Measurements from ENCODE around the gene FAM209A.
A peak's percentile ranks its signal among the peaks of the same experiment; 100 is the strongest.
"Not testable (repeated sequence)": the region's sequence is repeated elsewhere in the genome, so short reads cannot be mapped to it uniquely, and the experiment has no call there.

The FAM209A gene

DNA sequence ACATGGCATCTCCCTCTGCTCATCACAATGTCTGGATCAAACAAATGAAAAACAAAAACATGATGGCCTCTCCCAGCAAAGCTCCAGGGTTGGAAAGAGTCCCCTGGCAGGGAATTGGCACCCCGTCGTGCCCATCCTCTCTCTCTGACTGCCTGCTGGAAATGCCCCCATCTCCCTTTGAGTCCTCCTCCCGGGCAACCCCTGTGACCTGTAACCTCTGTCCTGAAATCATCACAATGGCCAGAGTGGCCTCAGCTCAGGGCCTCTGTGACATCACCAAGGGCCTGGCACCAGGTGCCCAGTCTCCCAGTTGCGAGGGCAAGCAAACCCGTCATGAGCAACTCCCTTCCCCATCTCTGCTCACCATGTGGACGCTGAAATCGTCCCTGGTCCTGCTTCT is at the start of gene FAM209A:
TSS of gene FAM209A (plus strand) at position 301 of the 400 bp plus-strand sequence. CDS start at position 366, 65 bp downstream.
- DNase-seq = not testable (repeated sequence)

GRCh38 chr20:56483970-56484369 is 40.6 kb upstream of the FAM209A start:
- no peak for DNase-seq

GRCh38 chr20:56487216-56487615 is 37.3 kb upstream of the FAM209A start:
- DNase-seq = no peak

GRCh38 chr20:56488566-56488965 is 36.0 kb upstream of the FAM209A start:
- DNase-seq = no peak

- DNase-seq = no peak
Observed at GRCh38 chr20:56501116-56501515, 23.4 kb upstream of the FAM209A start.

GRCh38 chr20:56503916-56504315 is 20.6 kb upstream of the FAM209A start:
- no peak for DNase-seq

GRCh38 chr20:56504373-56505005 is 20.1 kb upstream of the FAM209A start:
- DNase-seq = peak; percentile 25

DNA sequence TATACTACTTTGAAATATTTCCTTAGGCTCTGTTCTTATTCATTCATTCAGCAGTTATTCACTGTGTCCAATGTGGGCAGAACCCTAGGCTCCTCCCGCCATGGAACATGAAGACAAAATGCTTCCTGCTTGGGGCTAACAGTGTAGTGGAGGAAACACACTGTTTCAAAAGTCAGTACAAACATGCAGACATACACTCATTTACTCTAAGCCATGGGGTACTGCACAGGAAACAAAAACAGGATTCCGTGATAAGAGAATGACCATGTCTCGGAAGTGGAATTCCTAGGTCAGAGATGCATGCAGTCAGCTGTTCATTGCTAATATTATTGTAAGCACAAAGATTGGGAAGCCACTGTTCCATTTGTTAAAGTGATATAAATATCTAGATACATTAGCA is 18.4 kb upstream of the FAM209A start:
- no peak for DNase-seq

- no peak for DNase-seq
Observed at GRCh38 chr20:56511926-56512325, 12.6 kb upstream of the FAM209A start.

DNA sequence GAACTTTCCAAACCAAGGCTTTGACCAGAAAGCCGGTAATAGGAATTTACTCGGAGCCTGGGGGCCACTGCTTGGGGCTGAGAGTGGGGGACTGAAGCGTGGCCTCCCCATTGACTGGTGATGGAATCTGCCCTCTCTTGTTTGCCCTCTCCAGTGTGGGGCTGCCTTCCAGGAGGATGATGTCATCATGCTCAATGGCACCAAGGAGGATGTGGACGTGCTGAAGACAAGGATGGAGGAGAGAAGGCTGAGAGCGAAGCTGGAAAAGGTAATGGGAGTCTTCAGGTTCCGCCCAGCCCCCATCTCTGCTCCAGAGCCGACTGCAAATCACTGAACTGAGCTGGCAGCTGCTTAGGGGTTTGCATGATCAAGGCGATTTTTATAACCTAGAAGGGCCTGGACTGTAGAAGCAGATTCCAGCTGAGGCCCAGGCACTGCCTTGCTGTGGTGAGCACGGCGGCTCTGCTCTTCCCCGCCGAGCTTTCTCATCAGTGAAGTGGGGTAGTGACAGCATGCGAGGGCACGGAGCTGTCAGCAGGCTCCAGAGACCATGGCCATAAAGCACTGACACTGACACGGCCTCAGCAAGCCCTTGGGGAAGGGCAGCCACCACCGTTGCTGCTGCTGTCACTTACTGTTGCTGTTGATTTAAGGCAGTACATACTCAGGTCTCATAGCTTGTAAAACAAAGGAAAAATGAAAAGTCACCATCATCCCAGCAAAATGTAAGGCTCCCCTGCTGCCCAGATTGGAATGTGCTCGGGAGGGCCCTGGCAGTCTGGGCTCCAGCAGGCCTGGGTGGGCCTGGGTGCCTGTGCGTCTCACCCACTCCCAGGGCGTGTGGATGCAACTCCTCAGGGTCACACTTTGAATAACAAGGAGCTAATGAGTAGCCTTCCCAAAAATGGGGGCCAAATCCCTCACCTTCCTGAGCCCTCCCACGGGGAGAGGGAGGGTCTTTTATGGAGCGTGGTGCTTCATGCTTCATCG is 11.1 kb upstream of the FAM209A start:
- no peak for DNase-seq

DNA sequence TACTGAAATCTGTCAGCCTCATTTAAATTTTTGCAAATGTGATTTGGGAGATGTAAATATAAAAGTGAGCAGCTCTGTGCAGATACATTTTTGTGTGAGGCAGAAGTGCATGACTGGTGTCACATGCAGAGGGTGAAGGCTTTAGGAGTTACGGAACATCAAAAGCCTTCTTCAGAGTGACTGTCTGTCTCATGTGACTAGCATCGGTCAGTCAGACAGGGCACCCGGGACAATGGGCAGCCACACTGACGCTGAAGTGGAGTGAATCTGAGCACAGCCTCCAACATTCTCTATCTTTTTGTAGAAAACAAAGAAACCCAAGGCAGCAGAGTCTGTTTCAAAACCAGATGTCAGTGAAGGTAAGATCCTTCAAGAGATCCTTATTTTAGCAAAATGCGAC is 7.9 kb upstream of the FAM209A start:
- no peak for DNase-seq

DNA sequence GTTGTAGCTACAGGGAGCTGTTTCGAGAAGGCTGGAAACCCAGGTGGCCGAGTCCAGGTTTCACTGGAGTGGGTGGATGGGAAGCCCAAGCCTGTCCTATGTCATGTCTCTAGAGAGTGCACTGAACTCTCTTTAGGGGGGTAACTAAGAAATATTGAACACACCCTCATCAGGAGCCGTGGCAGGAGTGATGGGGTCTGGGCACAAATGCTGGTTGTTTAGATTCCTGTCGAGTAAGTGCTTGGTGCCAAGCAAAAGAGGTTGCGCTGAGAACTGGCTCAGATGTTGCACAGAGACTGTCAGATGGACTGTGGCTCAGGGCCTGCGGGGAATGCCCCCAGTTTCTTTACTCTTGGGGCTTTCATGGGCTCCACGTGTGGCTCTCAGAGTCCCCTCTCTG is 7.3 kb upstream of the FAM209A start:
- no peak for DNase-seq

DNA sequence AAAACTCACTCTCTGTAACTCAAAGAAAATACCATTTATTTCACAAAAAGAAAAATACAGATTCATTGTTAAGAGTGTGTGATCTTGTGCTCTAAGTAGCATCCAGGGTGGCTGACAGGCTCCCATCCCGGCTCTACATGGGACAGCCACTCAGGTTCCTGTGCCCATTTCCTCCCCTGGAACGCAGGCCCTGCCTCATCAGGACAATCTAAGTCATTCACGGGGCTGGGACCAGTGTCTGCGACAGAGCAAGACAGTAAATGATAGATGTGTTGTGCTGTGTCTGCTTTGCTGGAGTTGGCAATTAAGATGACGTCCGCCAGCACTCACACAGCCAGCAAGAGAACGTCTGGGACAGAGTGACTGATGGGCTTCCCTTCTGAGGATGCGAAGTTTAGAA is 6.9 kb upstream of the FAM209A start:
- no peak for DNase-seq

DNA sequence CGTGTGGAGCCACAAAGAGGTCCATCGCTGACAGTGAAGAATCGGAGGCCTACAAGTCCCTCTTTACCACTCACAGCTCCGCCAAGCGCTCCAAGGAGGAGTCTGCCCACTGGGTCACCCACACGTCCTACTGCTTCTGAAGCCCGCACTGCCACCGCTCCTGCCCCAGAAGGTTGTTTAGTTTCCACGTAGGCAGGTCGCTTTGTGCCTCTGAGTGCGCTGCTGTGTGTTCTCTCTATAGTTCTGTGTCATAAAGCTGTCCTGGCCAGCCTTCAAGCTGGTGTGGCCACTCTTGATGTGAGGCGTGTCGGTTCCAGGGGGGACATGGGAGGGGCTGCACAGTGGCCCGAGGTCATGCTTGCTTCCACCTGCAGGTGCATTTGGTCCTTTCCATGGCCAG is 6.4 kb upstream of the FAM209A start:
- DNase-seq = no peak

GRCh38 chr20:56518721-56519398 is 5.7 kb upstream of the FAM209A start:
- no peak for DNase-seq

- no peak for DNase-seq
Observed at GRCh38 chr20:56519551-56519950, 5.0 kb upstream of the FAM209A start.

DNA sequence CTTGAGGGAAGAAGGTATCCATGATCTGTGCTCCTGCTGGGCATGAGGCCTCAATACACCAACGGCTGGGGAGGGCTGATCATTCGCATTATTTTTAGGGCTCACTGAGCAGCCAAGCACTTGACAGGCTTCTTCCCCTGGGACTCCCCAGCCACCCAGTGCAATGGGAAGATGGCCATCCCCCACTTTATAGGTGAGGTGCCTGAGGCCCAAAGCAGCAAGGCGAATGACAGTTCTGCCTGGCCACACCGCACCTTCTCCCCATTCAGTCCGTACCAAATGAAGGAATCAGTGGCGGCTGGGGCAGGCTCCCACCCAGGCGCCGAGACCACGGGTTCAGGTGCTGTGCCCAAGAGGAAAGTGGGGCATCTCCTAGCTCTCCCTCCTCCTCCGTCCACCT is 4.4 kb upstream of the FAM209A start:
- DNase-seq = no peak

DNA sequence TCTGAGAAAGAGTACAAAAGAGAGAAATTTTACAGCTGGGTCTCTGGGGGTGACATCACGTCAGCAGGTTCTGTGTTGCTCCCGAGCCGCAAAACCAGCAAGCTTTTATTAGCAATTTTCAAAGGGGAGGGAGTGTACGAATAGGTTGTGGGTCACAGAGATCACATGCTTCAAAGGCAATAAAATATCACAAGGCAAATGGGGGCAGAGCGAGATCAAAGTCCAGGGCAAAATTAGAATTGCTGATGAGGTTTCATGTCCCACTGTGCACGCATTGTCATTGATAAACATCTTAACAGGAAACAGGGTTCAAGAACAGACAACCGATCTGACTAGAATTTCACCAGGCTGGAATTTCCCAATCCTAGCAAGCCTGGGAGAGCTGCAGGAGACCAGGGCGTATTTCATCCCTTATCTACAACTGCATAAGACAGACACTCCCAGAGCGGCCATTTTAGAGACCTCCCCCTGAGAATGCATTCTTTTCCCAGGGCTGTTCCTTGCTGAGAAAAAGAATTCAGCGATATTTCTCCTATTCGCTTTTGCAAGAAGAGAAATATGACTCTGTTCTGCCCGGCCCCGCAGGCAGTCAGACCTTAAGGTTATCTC is 3.7 kb upstream of the FAM209A start:
- not testable (repeated sequence) for DNase-seq

DNA sequence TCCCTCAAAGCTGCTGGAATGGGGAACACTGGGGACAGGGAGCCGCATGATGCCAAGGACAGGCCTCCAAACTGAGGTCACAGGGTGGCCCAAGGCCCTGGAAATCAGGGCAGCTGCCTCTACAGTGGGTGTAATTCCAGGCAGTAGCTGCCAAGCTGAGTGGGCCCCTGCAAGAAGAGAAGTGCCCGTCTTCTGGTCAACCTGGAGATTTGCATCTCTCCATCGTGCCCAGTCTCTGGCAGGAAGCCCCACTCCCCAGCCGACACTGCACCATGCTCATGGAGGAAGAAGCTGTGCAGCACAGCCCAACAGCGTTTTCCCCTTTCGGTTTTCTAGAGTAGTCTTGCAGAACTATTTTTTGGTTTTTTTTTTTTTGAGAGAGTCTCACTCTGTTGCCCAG is 2.2 kb upstream of the FAM209A start:
- DNase-seq = no peak

DNA sequence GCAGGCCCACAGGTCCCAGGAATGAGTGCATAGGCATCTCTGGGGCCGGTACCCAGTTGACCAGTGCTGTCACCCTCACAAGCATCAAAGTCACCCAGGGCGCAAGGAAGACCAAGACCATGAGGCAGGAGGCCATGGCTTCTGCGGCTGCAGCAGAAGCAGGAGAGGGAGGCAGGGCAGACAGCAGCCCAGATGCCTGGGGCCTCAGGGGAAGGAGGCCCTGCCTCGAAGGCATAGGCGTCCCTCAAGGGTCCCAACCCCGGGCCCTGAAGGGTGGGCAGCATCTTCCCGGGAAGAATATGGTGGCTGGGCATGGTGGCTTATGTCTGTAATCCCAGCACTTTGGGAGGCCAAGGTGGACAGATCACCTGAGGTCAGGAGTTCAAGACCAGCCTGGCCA is 3.0 kb downstream of the FAM209A start:
- DNase-seq = no peak

- not testable (repeated sequence) for DNase-seq
Observed at GRCh38 chr20:56532946-56533345, 8.4 kb downstream of the FAM209A start, which contains the start of gene FAM209B. FAM209B (plus strand) TSS chr20:56533246; CDS start chr20:56533342, 96 bp downstream.

DNA sequence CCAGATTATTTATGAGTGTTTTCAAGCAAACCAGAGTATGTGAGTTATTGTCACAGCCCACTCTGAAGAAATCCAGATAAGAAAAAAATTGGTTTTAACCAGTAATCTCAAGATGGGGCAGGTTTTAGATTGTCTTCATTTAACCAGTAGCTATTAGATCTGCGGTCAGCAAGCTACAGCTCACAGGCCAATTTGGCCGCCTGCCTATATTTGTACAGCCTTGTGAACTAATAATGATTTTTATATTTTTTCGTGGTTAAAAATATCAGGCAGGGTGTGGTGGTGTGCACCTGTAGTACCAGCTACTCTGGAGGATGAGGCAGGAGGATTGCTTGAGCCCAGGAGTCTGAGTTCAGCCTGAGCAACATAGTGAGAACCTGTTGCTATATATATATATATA is 13.5 kb downstream of the FAM209A start:
- DNase-seq = no peak

DNA sequence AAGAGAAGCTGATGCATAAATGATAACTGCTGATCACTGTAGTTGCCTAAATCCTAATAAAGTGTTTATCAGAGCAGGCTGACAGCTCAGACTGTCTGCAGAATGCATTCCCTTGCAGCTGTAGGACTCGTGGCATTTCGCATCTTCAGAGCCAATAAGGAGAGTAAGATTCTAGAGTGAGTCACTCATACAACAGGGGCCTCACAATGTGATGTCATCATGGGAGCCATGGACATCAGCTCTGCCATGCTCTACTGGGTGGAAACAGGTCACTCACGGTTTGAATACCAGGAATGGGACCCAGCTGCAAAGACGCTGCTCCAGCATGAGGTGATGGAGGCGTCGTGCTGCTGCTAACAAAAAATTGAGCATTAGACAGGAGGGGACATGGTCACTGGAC is 15.9 kb downstream of the FAM209A start:
- DNase-seq = no peak
